HepG2 (cell line): ENCODE measurements around the gene TMEM198. TPM values are rescaled to one million over a fixed set of nuclear protein-coding genes. Genes with fewer than 3 reads are reported as not detected.
A peak's percentile ranks its signal among the peaks of the same experiment; 100 is the strongest.

Experiments
- ARNT ChIP-seq: fragments of 450-650 bp; IDR thresholded peaks from 2 replicates; pipeline ENCODE4 v1.6.1; 2017
- ERF ChIP-seq: IDR thresholded peaks from 2 replicates; pipeline ENCODE4 v1.6.1; 2018; ENCODE audit warnings: missing biosample characterization, missing genetic modification reagents
- ESRRA ChIP-seq: sonication (generic); formaldehyde crosslinking; IDR thresholded peaks from 2 replicates; pipeline ENCODE4 v1.5.1; 2020; ENCODE audit warnings: mild to moderate bottlenecking, low read depth, missing genetic modification reagents
- FOXO1 ChIP-seq: sonication (generic); formaldehyde crosslinking; IDR thresholded peaks from 2 replicates; pipeline ENCODE4 v1.4.0; 2020; ENCODE audit warnings: missing genetic modification reagents
- HNRNPH1 ChIP-seq: fragments of 200-400 bp; formaldehyde crosslinking; optimal IDR thresholded peaks from 2 replicates; pipeline ENCODE3; 2017; ENCODE audit warnings: mild to moderate bottlenecking, low read depth, low read length
- MAFG ChIP-seq: sonication (generic); formaldehyde crosslinking; IDR thresholded peaks from 2 replicates; pipeline ENCODE4 v1.5.1; 2020; ENCODE audit warnings: mild to moderate bottlenecking, missing genetic modification reagents
- MED1 ChIP-seq: sonication (generic); formaldehyde crosslinking; IDR thresholded peaks from 2 replicates; pipeline ENCODE4 v1.4.0; 2020; ENCODE audit warnings: missing genetic modification reagents
- NCOA1 ChIP-seq: sonication (generic); formaldehyde crosslinking; IDR thresholded peaks from 2 replicates; pipeline ENCODE4 v1.9.0; 2021; ENCODE audit warnings: missing genetic modification reagents
- NFYB ChIP-seq: sonication (generic); formaldehyde crosslinking; IDR thresholded peaks from 2 replicates; pipeline ENCODE4 v1.4.0; 2020; ENCODE audit warnings: missing genetic modification reagents
- NKX3-1 ChIP-seq: sonication (generic); formaldehyde crosslinking; IDR thresholded peaks from 2 replicates; pipeline ENCODE4 v1.5.0; 2020; ENCODE audit warnings: missing genetic modification reagents
- PHF8 ChIP-seq: sonication (generic); formaldehyde crosslinking; IDR thresholded peaks from 2 replicates; pipeline ENCODE4 v1.5.0; 2020; ENCODE audit warnings: missing genetic modification reagents
- PRMT3 ChIP-seq: sonication (generic); formaldehyde crosslinking; IDR thresholded peaks from 2 replicates; pipeline ENCODE4 v1.8.1; 2022; ENCODE audit warnings: low read depth, mild to moderate bottlenecking, moderate library complexity, missing genetic modification reagents, borderline replicate concordance
- RARG ChIP-seq: sonication (generic); formaldehyde crosslinking; IDR thresholded peaks from 2 replicates; pipeline ENCODE4 v1.4.0; 2020; ENCODE audit warnings: low read depth, mild to moderate bottlenecking, missing genetic modification reagents
- RXRA ChIP-seq: sonication (generic); formaldehyde crosslinking; IDR thresholded peaks from 2 replicates; pipeline ENCODE4 v1.5.1; 2020; ENCODE audit warnings: missing genetic modification reagents
- SIX1 ChIP-seq: sonication (generic); formaldehyde crosslinking; IDR thresholded peaks from 2 replicates; pipeline ENCODE4 v1.4.0; 2020; ENCODE audit warnings: missing genetic modification reagents, borderline replicate concordance
- SMAD9 ChIP-seq: sonication (generic); formaldehyde crosslinking; IDR thresholded peaks from 2 replicates; pipeline ENCODE4 v1.5.1; 2020; ENCODE audit warnings: mild to moderate bottlenecking, missing genetic modification reagents
- SPEN ChIP-seq: sonication (generic); formaldehyde crosslinking; IDR thresholded peaks from 2 replicates; pipeline ENCODE4 v1.5.1; 2020; ENCODE audit warnings: low read depth, mild to moderate bottlenecking, missing genetic modification reagents
- ZNF431 ChIP-seq: sonication (generic); formaldehyde crosslinking; IDR thresholded peaks from 2 replicates; pipeline ENCODE4 v1.9.0; 2022; ENCODE audit warnings: missing genetic modification reagents, low read depth, mild to moderate bottlenecking, borderline replicate concordance
- ZNF652 ChIP-seq: IDR thresholded peaks from 2 replicates; pipeline ENCODE4 v1.6.1; 2016; ENCODE audit warnings: low read depth, borderline replicate concordance
- polyA plus RNA-seq, 8 experiments: library from polyadenylated mRNA; depleted of rRNA in 3 of 8; stranded (reverse) in 7 of 8; unstranded in 1 of 8; fragments of >200 nt; fragmentation: Illumina TruSeq in 4 of 8; extraction: Trizol in 4 of 8; gene quantifications; 2 replicates each; pipeline versions ENCODE4 v1.2.1 to v1.2.3, GENCODE V29; 2011 to 2016; ENCODE audit warnings: low read depth in 4 of 8, missing spikeins in 1 of 8, mixed read lengths in 1 of 8; ENCODE audit not compliant: insufficient read depth in 1 of 8
- total RNA-seq, 5 experiments: library from RNA; depleted of rRNA; stranded (reverse); fragments of >200 nt; fragmentation: Illumina TruSeq; extraction: Trizol; gene quantifications; 2 replicates each; pipeline ENCODE4 v1.2.3, GENCODE V29; 2016; ENCODE audit warnings: low read depth in 1 of 5
- TF ChIP-seq, protein P1 (sequence below): sonication (generic); formaldehyde crosslinking; conservative IDR thresholded peaks from 2 replicates; pipeline ENCODE4 v1.4.0; 2020; ENCODE audit warnings: missing genetic modification reagents
- TF ChIP-seq, protein P2 (sequence below): sonication (generic); formaldehyde crosslinking; IDR thresholded peaks from 2 replicates; pipeline ENCODE4 v1.5.1; 2020; ENCODE audit warnings: missing genetic modification reagents, mild to moderate bottlenecking, borderline replicate concordance
- TF ChIP-seq, protein P3 (sequence below): sonication (generic); formaldehyde crosslinking; IDR thresholded peaks from 2 replicates; pipeline ENCODE4 v1.4.0; 2020; ENCODE audit warnings: missing genetic modification reagents, borderline replicate concordance
- TF ChIP-seq, protein P4 (sequence below): sonication (generic); formaldehyde crosslinking; conservative IDR thresholded peaks from 2 replicates; pipeline ENCODE4 v1.4.0; 2020; ENCODE audit warnings: missing genetic modification reagents

TMEM198 gene
- total and polyA plus RNA-seq, 2 of the 13 experiments (the other 11 are each of a cell fraction or from before 2014, with no cell fraction given), result 17.3 to 23.5 TPM

DNA sequence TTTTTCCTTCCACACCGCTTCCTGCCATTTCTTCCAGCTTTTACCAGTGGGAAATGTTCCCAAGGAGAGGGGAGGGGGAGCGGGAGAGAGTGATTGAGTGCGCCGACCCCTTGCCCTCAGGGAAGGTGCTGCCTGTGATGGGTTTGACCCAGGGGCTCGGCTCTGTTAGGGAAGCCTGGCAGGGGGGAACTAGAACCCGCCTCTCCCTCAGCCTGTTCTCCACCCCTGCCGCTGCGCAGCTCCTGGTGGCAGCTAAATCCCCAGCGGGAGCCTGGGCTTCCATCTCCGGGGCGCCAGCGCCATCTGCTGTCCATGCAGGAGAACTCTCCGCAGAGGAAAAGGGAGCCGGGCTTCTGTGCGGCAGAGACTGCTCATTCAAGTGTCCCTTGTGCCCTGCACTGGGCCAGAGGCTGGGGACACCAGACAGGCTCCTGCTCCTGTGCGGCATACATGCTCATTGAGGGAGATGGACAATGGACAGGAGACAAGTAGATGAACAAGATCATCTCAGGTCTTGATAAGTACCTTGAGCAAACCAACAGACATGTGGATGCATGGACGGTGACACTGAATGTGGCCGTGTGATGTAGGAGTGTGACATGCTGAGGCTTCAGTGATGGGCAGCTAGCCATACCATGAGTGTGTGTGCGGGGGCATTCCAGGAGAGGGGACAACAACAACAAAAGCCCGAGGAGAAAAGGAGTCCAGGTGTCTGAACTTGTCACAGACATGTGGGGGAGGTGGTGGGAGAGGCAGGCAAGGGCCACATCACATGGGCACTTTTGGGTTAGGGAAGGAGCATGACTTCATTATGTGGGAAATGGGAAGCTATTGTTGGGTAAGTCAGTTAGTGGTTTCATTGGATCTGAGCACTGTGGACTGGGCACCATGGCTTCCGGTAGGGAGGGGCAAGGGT lies 13.5 kb upstream of the TMEM198 start (continued):
- 0 out of 2 replicates have a peak, but pooled peaks have one; percentile 24 for TF ChIP-seq SPEN (CRISPR knock-in tag)
- TF ChIP-seq RARG, result no peak
- TF ChIP-seq, protein P1, sequence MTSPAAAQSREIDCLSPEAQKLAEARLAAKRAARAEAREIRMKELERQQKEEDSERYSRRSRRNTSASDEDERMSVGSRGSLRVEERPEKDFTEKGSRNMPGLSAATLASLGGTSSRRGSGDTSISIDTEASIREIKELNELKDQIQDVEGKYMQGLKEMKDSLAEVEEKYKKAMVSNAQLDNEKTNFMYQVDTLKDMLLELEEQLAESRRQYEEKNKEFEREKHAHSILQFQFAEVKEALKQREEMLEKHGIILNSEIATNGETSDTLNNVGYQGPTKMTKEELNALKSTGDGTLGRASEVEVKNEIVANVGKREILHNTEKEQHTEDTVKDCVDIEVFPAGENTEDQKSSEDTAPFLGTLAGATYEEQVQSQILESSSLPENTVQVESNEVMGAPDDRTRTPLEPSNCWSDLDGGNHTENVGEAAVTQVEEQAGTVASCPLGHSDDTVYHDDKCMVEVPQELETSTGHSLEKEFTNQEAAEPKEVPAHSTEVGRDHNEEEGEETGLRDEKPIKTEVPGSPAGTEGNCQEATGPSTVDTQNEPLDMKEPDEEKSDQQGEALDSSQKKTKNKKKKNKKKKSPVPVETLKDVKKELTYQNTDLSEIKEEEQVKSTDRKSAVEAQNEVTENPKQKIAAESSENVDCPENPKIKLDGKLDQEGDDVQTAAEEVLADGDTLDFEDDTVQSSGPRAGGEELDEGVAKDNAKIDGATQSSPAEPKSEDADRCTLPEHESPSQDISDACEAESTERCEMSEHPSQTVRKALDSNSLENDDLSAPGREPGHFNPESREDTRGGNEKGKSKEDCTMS (CRISPR knock-in tag), result no peak
- TF ChIP-seq, protein P2, sequence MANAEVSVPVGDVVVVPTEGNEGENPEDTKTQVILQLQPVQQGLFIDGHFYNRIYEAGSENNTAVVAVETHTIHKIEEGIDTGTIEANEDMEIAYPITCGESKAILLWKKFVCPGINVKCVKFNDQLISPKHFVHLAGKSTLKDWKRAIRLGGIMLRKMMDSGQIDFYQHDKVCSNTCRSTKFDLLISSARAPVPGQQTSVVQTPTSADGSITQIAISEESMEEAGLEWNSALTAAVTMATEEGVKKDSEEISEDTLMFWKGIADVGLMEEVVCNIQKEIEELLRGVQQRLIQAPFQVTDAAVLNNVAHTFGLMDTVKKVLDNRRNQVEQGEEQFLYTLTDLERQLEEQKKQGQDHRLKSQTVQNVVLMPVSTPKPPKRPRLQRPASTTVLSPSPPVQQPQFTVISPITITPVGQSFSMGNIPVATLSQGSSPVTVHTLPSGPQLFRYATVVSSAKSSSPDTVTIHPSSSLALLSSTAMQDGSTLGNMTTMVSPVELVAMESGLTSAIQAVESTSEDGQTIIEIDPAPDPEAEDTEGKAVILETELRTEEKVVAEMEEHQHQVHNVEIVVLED, result no peak
- no peak for TF ChIP-seq SIX1 (CRISPR knock-in tag)
- TF ChIP-seq ESRRA (CRISPR knock-in tag), result no peak
- no peak for TF ChIP-seq NFYB (CRISPR knock-in tag)
- no peak; the same call in 1 of the 2 replicates for TF ChIP-seq NCOA1 (CRISPR knock-in tag)
- TF ChIP-seq ZNF431 (CRISPR knock-in tag), result no peak
- TF ChIP-seq, protein P3, sequence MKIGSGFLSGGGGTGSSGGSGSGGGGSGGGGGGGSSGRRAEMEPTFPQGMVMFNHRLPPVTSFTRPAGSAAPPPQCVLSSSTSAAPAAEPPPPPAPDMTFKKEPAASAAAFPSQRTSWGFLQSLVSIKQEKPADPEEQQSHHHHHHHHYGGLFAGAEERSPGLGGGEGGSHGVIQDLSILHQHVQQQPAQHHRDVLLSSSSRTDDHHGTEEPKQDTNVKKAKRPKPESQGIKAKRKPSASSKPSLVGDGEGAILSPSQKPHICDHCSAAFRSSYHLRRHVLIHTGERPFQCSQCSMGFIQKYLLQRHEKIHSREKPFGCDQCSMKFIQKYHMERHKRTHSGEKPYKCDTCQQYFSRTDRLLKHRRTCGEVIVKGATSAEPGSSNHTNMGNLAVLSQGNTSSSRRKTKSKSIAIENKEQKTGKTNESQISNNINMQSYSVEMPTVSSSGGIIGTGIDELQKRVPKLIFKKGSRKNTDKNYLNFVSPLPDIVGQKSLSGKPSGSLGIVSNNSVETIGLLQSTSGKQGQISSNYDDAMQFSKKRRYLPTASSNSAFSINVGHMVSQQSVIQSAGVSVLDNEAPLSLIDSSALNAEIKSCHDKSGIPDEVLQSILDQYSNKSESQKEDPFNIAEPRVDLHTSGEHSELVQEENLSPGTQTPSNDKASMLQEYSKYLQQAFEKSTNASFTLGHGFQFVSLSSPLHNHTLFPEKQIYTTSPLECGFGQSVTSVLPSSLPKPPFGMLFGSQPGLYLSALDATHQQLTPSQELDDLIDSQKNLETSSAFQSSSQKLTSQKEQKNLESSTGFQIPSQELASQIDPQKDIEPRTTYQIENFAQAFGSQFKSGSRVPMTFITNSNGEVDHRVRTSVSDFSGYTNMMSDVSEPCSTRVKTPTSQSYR (CRISPR knock-in tag), result no peak; the same call in 1 of the 2 replicates
- no peak for TF ChIP-seq PRMT3 (CRISPR knock-in tag)
- no peak for TF ChIP-seq SMAD9
- TF ChIP-seq, protein P4, sequence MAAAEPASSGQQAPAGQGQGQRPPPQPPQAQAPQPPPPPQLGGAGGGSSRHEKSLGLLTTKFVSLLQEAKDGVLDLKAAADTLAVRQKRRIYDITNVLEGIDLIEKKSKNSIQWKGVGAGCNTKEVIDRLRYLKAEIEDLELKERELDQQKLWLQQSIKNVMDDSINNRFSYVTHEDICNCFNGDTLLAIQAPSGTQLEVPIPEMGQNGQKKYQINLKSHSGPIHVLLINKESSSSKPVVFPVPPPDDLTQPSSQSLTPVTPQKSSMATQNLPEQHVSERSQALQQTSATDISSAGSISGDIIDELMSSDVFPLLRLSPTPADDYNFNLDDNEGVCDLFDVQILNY (CRISPR knock-in tag), result no peak
- TF ChIP-seq MED1, result 0 out of 2 replicates have a peak, but pooled peaks have one; percentile 52
- TF ChIP-seq HNRNPH1, result no peak
- no peak for TF ChIP-seq MAFG (CRISPR knock-in tag)
- TF ChIP-seq NKX3-1 (CRISPR knock-in tag), result no peak
- peak; percentile 50; the same call in 1 of the 2 replicates for TF ChIP-seq RXRA (CRISPR knock-in tag)
- no peak for TF ChIP-seq ZNF652 (CRISPR knock-in tag)
- TF ChIP-seq ARNT, result no peak
- no peak for TF ChIP-seq PHF8 (CRISPR knock-in tag)
- TF ChIP-seq ERF (CRISPR knock-in tag), result no peak
- TF ChIP-seq FOXO1 (CRISPR knock-in tag), result no peak
